KMS-11 (cell line): ENCODE data around the gene CPNE6.

ENCODE experiments used
- H2AFZ ChIP-seq: fragments of 200-600 bp; sonication (generic); 2 replicates; pipeline ENCODE4 v1.6.1; 2016; ENCODE audit warnings: antibody characterized with exemption, mixed run types, low read depth
- H3K27ac ChIP-seq: fragments of 200-600 bp; sonication (generic); 2 replicates; pipeline ENCODE4 v1.6.1; 2016; ENCODE audit warnings: mild to moderate bottlenecking, mixed run types
- H3K27me3 ChIP-seq: fragments of 200-600 bp; sonication (generic); 2 replicates; pipeline ENCODE4 v1.6.1; 2017; ENCODE audit warnings: mild to moderate bottlenecking, low read depth, mixed run types, moderate library complexity; ENCODE audit not compliant: insufficient read depth
- H3K36me3 ChIP-seq: fragments of 200-600 bp; sonication (generic); 2 replicates; pipeline ENCODE4 v1.6.1; 2017; ENCODE audit warnings: mild to moderate bottlenecking, mixed run types; ENCODE audit not compliant: insufficient read depth
- H3K4me1 ChIP-seq: fragments of 200-600 bp; sonication (generic); 2 replicates; pipeline ENCODE4 v1.6.1; 2016; ENCODE audit warnings: mild to moderate bottlenecking, low read depth, mixed run types; ENCODE audit not compliant: poor library complexity, severe bottlenecking
- H3K4me2 ChIP-seq: fragments of 200-600 bp; sonication (generic); 2 replicates; pipeline ENCODE4 v1.7.0; 2016; ENCODE audit warnings: mild to moderate bottlenecking, mixed run types
- H3K4me3 ChIP-seq: fragments of 200-600 bp; sonication (generic); IDR thresholded peaks from 2 replicates; pipeline ENCODE4 v1.6.1; 2017; ENCODE audit warnings: low read depth, low read length, mixed read lengths; ENCODE audit not compliant: insufficient read depth
- H3K79me2 ChIP-seq: fragments of 200-600 bp; sonication (generic); 2 replicates; pipeline ENCODE4 v1.6.1; 2016; ENCODE audit warnings: low read depth, mixed run types; ENCODE audit not compliant: insufficient read depth
- H3K9ac ChIP-seq: fragments of 200-600 bp; sonication (generic); 2 replicates; pipeline ENCODE4 v1.6.1; 2016; ENCODE audit warnings: mild to moderate bottlenecking, mixed run types
- H4K20me1 ChIP-seq: fragments of 200-600 bp; sonication (generic); 2 replicates; pipeline ENCODE4 v1.6.1; 2016; ENCODE audit warnings: mild to moderate bottlenecking, mixed run types; ENCODE audit not compliant: insufficient read depth
- CTCF ChIP-seq: fragments of 200-600 bp; sonication (generic); conservative IDR thresholded peaks from 2 replicates; pipeline ENCODE4 v1.6.1; 2017; ENCODE audit warnings: low read depth, mild to moderate bottlenecking, antibody characterized with exemption, low read length, moderate library complexity, mixed read lengths

CPNE6 gene

GRCh38 chr14:24093901-24094840 is 22.8 kb downstream of the CPNE6 start, which contains the start of gene PCK2:
Gene PCK2, plus strand, starts transcription at chr14:24094311. Its CDS starts 95 bp downstream, at chr14:24094406.
- Histone ChIP-seq H3K4me2 (peak within 1 kb of the TSS; percentile 82), H4K20me1 (no peaks in the 10 kb centered on the region), H3K4me1 (peaks cover 19% of the 10 kb centered on the region), H2AFZ (peak within 1 kb of the TSS; percentile 71), H3K27me3 (no peaks in the 10 kb centered on the region), H3K36me3 (no peaks in the 10 kb centered on the region), H3K9ac (peak within 1 kb of the TSS; percentile 78), H3K4me3 (no peak within 1 kb of the TSS), H3K27ac (peak within 1 kb of the TSS; percentile 57), H3K79me2 (peaks cover 8% of the 10 kb centered on the region; the same call in 1 of the 2 replicates)
- no peak for TF ChIP-seq CTCF

GRCh38 chr14:24094841-24095270 is 23.5 kb downstream of the CPNE6 start:
- no peaks in the 10 kb centered on the region for H4K20me1 ChIP-seq
- peak overlapping the region; percentile 57 for H3K27ac ChIP-seq
- TF ChIP-seq CTCF, result no peak
- peaks cover 8% of the 10 kb centered on the region; the same call in 1 of the 2 replicates for H3K79me2 ChIP-seq
- no peaks in the 10 kb centered on the region for H3K27me3 ChIP-seq
- H3K36me3 ChIP-seq, result no peaks in the 10 kb centered on the region
- H3K4me3 ChIP-seq, result no peak overlapping the region
- H3K4me1 ChIP-seq, result peaks cover 15% of the 10 kb centered on the region
- H3K4me2 ChIP-seq, result peak overlapping the region; percentile 82
- H3K9ac ChIP-seq, result peak overlapping the region; percentile 78
- peak overlapping the region; percentile 71 for H2AFZ ChIP-seq

- no peak for TF ChIP-seq CTCF
- peak overlapping the region; percentile 82 for H3K4me2 ChIP-seq
- H3K79me2 ChIP-seq, result peaks cover 8% of the 10 kb centered on the region; the same call in 1 of the 2 replicates
- no peaks in the 10 kb centered on the region for H3K27me3 ChIP-seq
- peak overlapping the region; percentile 78; the same call in 1 of the 2 replicates for H3K9ac ChIP-seq
- H2AFZ ChIP-seq, result peak overlapping the region; percentile 71; the same call in 1 of the 2 replicates
- no peaks in the 10 kb centered on the region for H4K20me1 ChIP-seq
- no peaks in the 10 kb centered on the region for H3K36me3 ChIP-seq
- no peak overlapping the region for H3K4me3 ChIP-seq
- peak overlapping the region; percentile 57; the same call in 1 of the 2 replicates for H3K27ac ChIP-seq
- peaks cover 9% of the 10 kb centered on the region for H3K4me1 ChIP-seq
Observed at GRCh38 chr14:24095271-24096068, 24.1 kb downstream of the CPNE6 start.

- Histone ChIP-seq H2AFZ (no peak overlapping the region), H4K20me1 (no peaks in the 10 kb centered on the region), H3K4me2 (no peak overlapping the region), H3K27me3 (no peaks in the 10 kb centered on the region), H3K79me2 (peaks cover 8% of the 10 kb centered on the region; the same call in 1 of the 2 replicates), H3K27ac (no peak overlapping the region), H3K4me3 (no peak overlapping the region), H3K9ac (no peak overlapping the region), H3K36me3 (no peaks in the 10 kb centered on the region), H3K4me1 (peaks cover 9% of the 10 kb centered on the region)
- no peak for TF ChIP-seq CTCF
Observed at GRCh38 chr14:24096545-24097181, 25.3 kb downstream of the CPNE6 start.
